Astrocyte of the hippocampus (primary cell): ENCODE measurements around the gene NR2E1.

Experiments used
- DNase-seq: peaks from one replicate; pipeline ENCODE4 v3.0.0; 2011; ENCODE audit warnings: low read depth, low spot score

NR2E1 gene

GRCh38 chr6:108209738-108210137 is 43.9 kb downstream of the NR2E1 start:
- DNase-seq, result no peak

DNA sequence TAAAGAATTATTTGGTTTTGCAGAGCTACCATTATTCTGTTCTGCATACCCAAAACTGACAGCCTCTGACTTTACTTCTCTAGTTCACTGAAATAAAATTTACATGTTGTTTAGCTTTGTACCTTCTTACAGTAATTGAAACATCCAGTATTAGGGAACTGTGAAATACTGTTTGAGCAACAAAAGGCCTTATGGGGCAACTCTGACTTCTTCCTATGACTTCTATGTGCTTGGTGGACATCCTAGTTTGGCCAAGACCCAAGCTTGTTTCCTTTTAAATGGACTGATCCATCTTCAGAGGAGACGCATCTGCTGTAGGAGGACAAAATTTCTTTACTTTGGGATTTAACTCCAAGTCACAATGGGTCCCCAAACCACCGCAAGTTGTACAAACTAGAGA is 44.7 kb downstream of the NR2E1 start:
- no peak for DNase-seq

GRCh38 chr6:108211671-108212070 is 45.8 kb downstream of the NR2E1 start:
- DNase-seq, result no peak

DNA sequence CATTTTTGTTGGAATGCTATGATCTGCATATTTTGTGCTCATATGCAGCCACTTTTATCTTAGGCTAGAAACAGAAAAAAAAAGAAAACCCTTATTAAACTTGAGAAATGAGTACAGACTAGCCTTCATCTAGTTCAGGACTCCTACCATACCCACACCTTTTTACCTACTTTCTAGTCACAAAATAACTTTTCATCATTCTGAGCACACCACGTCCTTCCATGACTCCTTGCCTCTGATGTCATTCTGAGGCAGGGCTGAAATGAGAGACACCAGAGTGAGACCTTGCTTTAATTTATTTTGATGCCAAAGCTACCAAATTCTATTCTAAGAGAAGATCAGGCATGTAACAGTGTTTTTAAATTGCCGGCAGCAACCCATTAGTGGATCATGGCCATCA is 56.2 kb downstream of the NR2E1 start:
- DNase-seq, result no peak

GRCh38 chr6:108222504-108222903 is 56.7 kb downstream of the NR2E1 start:
- DNase-seq, result no peak

DNA sequence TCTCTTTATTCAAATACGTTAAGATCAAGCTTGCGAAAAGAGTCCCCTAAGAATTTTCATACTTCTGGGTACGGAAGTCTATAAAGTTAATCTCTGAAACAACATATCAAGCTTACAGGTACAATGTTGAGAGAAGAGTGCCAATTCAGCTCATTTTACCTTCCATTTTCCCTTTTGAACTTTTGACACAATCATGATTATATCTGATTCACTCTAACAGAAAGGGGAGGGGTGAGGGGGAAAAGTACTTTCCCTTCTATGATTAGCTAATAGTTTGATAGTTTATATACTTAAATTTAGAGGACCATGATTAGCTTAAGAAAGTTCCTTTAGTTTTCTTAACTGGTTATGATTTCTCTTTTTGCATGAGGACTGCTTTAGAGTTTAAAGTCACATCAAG is 61.5 kb downstream of the NR2E1 start:
- no peak for DNase-seq

DNA sequence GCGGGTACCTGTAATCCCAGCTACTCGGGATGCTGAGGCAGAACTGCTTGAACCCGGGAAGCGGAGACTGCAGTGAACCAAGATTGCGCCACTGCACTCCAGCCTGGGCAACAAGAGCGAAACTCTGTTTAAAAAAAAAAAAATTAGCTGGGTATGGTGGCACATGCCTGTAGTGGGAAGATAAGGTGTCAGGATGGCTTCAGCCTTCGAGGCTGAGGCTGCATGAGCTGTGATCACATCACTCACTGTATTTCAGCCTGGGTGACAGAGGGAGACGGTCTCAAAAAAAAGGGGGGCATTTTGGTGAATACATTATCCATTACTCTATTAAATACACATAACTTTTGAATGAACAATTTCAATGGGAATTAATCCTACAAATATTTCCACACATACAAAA is 62.6 kb downstream of the NR2E1 start:
- no peak for DNase-seq

GRCh38 chr6:108235127-108235526 is 69.3 kb downstream of the NR2E1 start:
- DNase-seq, result no peak

- no peak for DNase-seq
Observed at GRCh38 chr6:108236791-108237190, 71.0 kb downstream of the NR2E1 start.

DNA sequence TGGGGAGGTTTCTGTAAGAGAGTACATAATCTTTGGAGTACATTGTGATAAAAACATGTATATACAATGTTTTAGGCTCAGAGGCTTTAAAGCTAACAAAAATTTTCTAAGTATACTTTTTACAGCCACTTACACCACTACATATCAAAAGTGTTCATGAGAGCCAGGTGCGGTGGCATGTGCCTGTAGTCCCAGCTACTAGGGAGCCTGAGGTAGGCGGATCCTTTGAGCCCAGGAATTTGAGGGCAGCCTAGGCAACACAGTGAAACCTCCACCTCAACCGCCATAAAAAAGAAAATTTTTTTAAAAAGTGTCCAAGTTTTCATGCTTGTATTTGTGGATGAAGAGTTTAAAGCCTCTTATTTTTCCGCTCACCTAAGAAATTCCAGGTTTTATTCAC is 72.5 kb downstream of the NR2E1 start:
- no peak for DNase-seq
